ENCODE measurements around the gene SHISAL1. TPM values are rescaled to one million over a fixed set of nuclear protein-coding genes. Genes with fewer than 3 reads are reported as not detected.

The SHISAL1 gene
- polyA plus RNA-seq, 2 donors: 0.08 to 0.22 TPM

GRCh38 chr22:44203203-44203602 lies 109.5 kb downstream of the SHISAL1 start:
- H3K4me3 ChIP-seq (ENCODE audit: low read depth in 1 of 2, low read length in 2 of 2): no peak overlapping the region
- peaks cover 0 to 2% of the 10 kb centered on the region in 2 donors for H3K4me1 ChIP-seq (ENCODE audit: control insufficient read depth in 2 of 2, insufficient read depth in 2 of 2, low read length in 1 of 2)
- H3K27ac ChIP-seq (ENCODE audit: low read depth in 2 of 2, low read length in 1 of 2): no peak overlapping the region
- H3K27me3 ChIP-seq (ENCODE audit: control insufficient read depth in 1 of 2, insufficient read depth in 2 of 2, low read length in 2 of 2): no peaks in the 10 kb centered on the region
- H3K9me3 ChIP-seq (ENCODE audit: control insufficient read depth in 2 of 2, insufficient read depth in 1 of 2, low read depth in 1 of 2, low read length in 1 of 2): no peaks in the 10 kb centered on the region
- 55 to 64% methylated on average over 6 of the region's 6 CpGs for WGBS, 2 donors
- no peaks in the 10 kb centered on the region for H3K36me3 ChIP-seq (ENCODE audit: control insufficient read depth in 2 of 2, insufficient read depth in 2 of 2, low read length in 1 of 2)

- peaks cover 0 to 2% of the 10 kb centered on the region in 2 donors for H3K4me1 ChIP-seq (ENCODE audit: control insufficient read depth in 2 of 2, insufficient read depth in 2 of 2, low read length in 1 of 2)
- H3K27me3 ChIP-seq (ENCODE audit: control insufficient read depth in 1 of 2, insufficient read depth in 2 of 2, low read length in 2 of 2): no peaks in the 10 kb centered on the region
- H3K27ac ChIP-seq (ENCODE audit: low read depth in 2 of 2, low read length in 1 of 2): no peak overlapping the region
- no peaks in the 10 kb centered on the region for H3K36me3 ChIP-seq (ENCODE audit: control insufficient read depth in 2 of 2, insufficient read depth in 2 of 2, low read length in 1 of 2)
- WGBS, 2 donors: 71 to 77% methylated on average over 11 of the region's 11 CpGs
- no peak overlapping the region for H3K4me3 ChIP-seq (ENCODE audit: low read depth in 1 of 2, low read length in 2 of 2)
- no peaks in the 10 kb centered on the region for H3K9me3 ChIP-seq (ENCODE audit: control insufficient read depth in 2 of 2, insufficient read depth in 1 of 2, low read depth in 1 of 2, low read length in 1 of 2)
These were observed 110.4 kb downstream of the SHISAL1 start for GRCh38 chr22:44202261-44202789.

DNA sequence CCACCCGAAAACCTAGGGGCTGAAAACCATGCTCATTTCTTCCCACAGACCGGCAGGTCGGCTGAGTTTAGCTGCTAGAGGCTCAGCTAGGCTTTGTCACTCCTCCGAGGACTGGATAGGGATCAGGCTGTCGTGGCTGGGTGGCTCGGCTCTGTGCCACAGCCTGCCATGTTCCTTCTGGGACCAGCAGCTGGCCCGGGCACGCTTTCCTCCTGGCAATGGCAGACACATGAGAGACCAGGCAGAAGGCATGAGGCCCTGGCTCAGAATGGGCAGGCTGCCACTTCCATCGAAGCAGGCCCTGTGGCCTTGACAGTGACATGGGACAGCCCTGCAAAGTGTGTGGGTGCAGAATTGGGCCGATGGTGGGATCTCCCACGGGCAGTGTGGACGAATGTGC lies 111.1 kb downstream of the SHISAL1 start:
- no peak overlapping the region for H3K4me3 ChIP-seq (ENCODE audit: low read depth in 1 of 2, low read length in 2 of 2)
- 56 to 68% methylated on average over 12 of the region's 12 CpGs for WGBS, 2 donors
- H3K27me3 ChIP-seq (ENCODE audit: control insufficient read depth in 1 of 2, insufficient read depth in 2 of 2, low read length in 2 of 2): no peaks in the 10 kb centered on the region
- H3K27ac ChIP-seq (ENCODE audit: low read depth in 2 of 2, low read length in 1 of 2): no peak overlapping the region
- no peaks in the 10 kb centered on the region for H3K9me3 ChIP-seq (ENCODE audit: control insufficient read depth in 2 of 2, insufficient read depth in 1 of 2, low read depth in 1 of 2, low read length in 1 of 2)
- H3K36me3 ChIP-seq (ENCODE audit: control insufficient read depth in 2 of 2, insufficient read depth in 2 of 2, low read length in 1 of 2): no peaks in the 10 kb centered on the region
- peaks cover 0 to 2% of the 10 kb centered on the region in 2 donors for H3K4me1 ChIP-seq (ENCODE audit: control insufficient read depth in 2 of 2, insufficient read depth in 2 of 2, low read length in 1 of 2)

DNA sequence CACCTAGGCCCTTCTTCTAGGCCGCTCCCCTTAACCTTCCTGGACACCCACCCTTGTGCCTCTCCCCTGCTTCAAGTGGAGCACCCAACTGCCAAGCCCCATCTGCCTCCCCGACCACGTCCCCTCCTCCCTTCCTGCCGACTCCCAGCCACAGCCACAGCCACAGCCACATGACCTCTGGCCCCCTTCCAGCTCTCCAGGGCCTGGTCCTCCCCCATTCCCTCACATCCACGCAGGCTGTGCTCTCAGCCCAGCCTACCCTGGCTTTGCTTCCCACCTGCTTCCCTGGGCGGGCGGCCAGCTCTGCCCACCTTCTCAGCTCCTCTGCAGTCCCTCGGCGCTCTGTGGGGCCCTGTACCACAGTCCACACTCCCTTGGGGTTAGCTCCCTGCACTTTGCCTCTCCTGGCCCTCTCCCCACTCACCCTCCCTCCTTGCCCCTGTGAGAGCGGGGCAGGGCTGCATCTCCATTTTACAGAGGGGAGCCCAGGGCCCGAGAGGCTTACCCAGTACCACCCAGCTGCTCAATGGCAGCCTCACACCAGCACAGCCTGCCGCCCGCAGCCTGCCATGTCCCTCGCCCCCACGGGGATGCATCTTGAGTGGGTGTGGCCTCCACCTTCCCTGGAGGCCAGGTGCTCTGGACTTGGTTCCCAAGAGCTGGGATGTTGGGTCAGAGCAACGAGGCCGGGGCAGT lies 111.7 kb downstream of the SHISAL1 start:
- no peaks in the 10 kb centered on the region for H3K36me3 ChIP-seq (ENCODE audit: control insufficient read depth in 2 of 2, insufficient read depth in 2 of 2, low read length in 1 of 2)
- H3K9me3 ChIP-seq (ENCODE audit: control insufficient read depth in 2 of 2, insufficient read depth in 1 of 2, low read depth in 1 of 2, low read length in 1 of 2): no peaks in the 10 kb centered on the region
- no peaks in the 10 kb centered on the region for H3K27me3 ChIP-seq (ENCODE audit: control insufficient read depth in 1 of 2, insufficient read depth in 2 of 2, low read length in 2 of 2)
- WGBS, 2 donors: 74 to 78% methylated on average over 17 of the region's 17 CpGs
- H3K27ac ChIP-seq (ENCODE audit: low read depth in 2 of 2, low read length in 1 of 2): no peak overlapping the region
- peaks cover 0 to 2% of the 10 kb centered on the region in 2 donors for H3K4me1 ChIP-seq (ENCODE audit: control insufficient read depth in 2 of 2, insufficient read depth in 2 of 2, low read length in 1 of 2)
- no peak overlapping the region for H3K4me3 ChIP-seq (ENCODE audit: low read depth in 1 of 2, low read length in 2 of 2)

DNA sequence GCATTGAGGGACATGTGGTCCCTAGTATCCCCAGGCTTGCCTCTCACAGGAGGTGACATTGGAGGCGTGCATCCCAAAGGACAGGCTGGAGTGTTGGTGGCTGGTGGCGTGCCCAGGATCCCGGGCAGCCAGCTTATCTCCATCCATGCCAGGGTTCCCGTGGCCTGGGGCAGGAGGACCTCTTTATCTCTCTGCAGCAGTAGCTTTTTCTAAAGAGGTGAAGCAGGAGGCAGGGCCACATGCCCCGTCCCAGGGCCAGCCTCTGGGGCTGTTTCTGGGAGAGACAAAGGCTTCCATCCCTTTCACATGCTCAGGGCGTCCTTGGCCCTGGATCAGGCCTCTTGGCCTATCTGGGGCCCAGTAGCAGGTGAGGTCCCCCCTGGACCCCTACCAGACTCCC lies 112.3 kb downstream of the SHISAL1 start:
- Histone ChIP-seq H3K27me3 (ENCODE audit: control insufficient read depth in 1 of 2, insufficient read depth in 2 of 2, low read length in 2 of 2) (no peaks in the 10 kb centered on the region), H3K9me3 (ENCODE audit: control insufficient read depth in 2 of 2, insufficient read depth in 1 of 2, low read depth in 1 of 2, low read length in 1 of 2) (no peaks in the 10 kb centered on the region), H3K36me3 (ENCODE audit: control insufficient read depth in 2 of 2, insufficient read depth in 2 of 2, low read length in 1 of 2) (no peaks in the 10 kb centered on the region), H3K4me1 (ENCODE audit: control insufficient read depth in 2 of 2, insufficient read depth in 2 of 2, low read length in 1 of 2) (peaks cover 0 to 2% of the 10 kb centered on the region in 2 donors), H3K4me3 (ENCODE audit: low read depth in 1 of 2, low read length in 2 of 2) (no peak overlapping the region), H3K27ac (ENCODE audit: low read depth in 2 of 2, low read length in 1 of 2) (no peak overlapping the region)
- 88 to 95% methylated on average over 6 of the region's 6 CpGs for WGBS, 2 donors

- H3K4me3 ChIP-seq (ENCODE audit: low read depth in 1 of 2, low read length in 2 of 2): no peak overlapping the region
- peaks cover 0 to 2% of the 10 kb centered on the region in 2 donors for H3K4me1 ChIP-seq (ENCODE audit: control insufficient read depth in 2 of 2, insufficient read depth in 2 of 2, low read length in 1 of 2)
- no peak overlapping the region for H3K27ac ChIP-seq (ENCODE audit: low read depth in 2 of 2, low read length in 1 of 2)
- no peaks in the 10 kb centered on the region for H3K36me3 ChIP-seq (ENCODE audit: control insufficient read depth in 2 of 2, insufficient read depth in 2 of 2, low read length in 1 of 2)
- no peaks in the 10 kb centered on the region for H3K9me3 ChIP-seq (ENCODE audit: control insufficient read depth in 2 of 2, insufficient read depth in 1 of 2, low read depth in 1 of 2, low read length in 1 of 2)
- 87 to 92% methylated on average over 5 of the region's 5 CpGs for WGBS, 2 donors
- H3K27me3 ChIP-seq (ENCODE audit: control insufficient read depth in 1 of 2, insufficient read depth in 2 of 2, low read length in 2 of 2): no peaks in the 10 kb centered on the region
These were observed 112.9 kb downstream of the SHISAL1 start for GRCh38 chr22:44199866-44200265.

DNA sequence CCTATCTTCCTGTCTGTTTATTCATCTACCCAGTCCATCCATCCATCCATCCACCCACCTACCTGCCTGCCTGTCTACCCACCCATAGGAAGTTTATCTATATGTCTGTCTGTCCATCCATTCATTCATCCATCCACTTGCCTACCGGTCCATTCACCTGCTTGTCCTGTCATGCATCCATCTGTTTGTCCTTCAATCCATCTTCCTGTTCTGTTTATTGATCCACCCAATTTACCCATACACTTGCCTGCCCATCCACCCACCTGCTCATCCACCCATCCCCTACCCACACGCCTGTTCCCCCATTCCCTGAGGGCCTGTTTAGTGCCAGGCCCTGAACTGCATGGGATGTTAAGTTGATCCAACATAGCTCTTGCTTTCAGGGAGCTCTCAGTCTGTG lies 113.6 kb downstream of the SHISAL1 start:
- WGBS, 2 donors: 77 to 82% methylated on average over 2 of the region's 2 CpGs
- H3K27me3 ChIP-seq (ENCODE audit: control insufficient read depth in 1 of 2, insufficient read depth in 2 of 2, low read length in 2 of 2): no peaks in the 10 kb centered on the region

GRCh38 chr22:44197271-44197670 lies 115.5 kb downstream of the SHISAL1 start:
- no peaks in the 10 kb centered on the region for H3K36me3 ChIP-seq (ENCODE audit: control insufficient read depth in 2 of 2, insufficient read depth in 2 of 2, low read length in 1 of 2)
- H3K27me3 ChIP-seq (ENCODE audit: control insufficient read depth in 1 of 2, insufficient read depth in 2 of 2, low read length in 2 of 2): no peaks in the 10 kb centered on the region
- 81 to 91% methylated on average over 2 of the region's 2 CpGs for WGBS, 2 donors
- H3K27ac ChIP-seq (ENCODE audit: low read depth in 2 of 2, low read length in 1 of 2): no peak overlapping the region
- H3K9me3 ChIP-seq (ENCODE audit: control insufficient read depth in 2 of 2, insufficient read depth in 1 of 2, low read depth in 1 of 2, low read length in 1 of 2): peaks cover 0 to 3% of the 10 kb centered on the region in 2 donors
- H3K4me3 ChIP-seq (ENCODE audit: low read depth in 1 of 2, low read length in 2 of 2): no peak overlapping the region
- peaks cover 0 to 3% of the 10 kb centered on the region in 2 donors for H3K4me1 ChIP-seq (ENCODE audit: control insufficient read depth in 2 of 2, insufficient read depth in 2 of 2, low read length in 1 of 2)

More for the DNA sequence above, 113.6 kb downstream of the SHISAL1 start:
- no peaks in the 10 kb centered on the region for H3K4me1 ChIP-seq (ENCODE audit: control insufficient read depth in 2 of 2, insufficient read depth in 2 of 2, low read length in 1 of 2)
- H3K27ac ChIP-seq (ENCODE audit: low read depth in 2 of 2, low read length in 1 of 2): no peak overlapping the region
- no peak overlapping the region for H3K4me3 ChIP-seq (ENCODE audit: low read depth in 1 of 2, low read length in 2 of 2)
- H3K9me3 ChIP-seq (ENCODE audit: control insufficient read depth in 2 of 2, insufficient read depth in 1 of 2, low read depth in 1 of 2, low read length in 1 of 2): no peaks in the 10 kb centered on the region
- no peaks in the 10 kb centered on the region for H3K36me3 ChIP-seq (ENCODE audit: control insufficient read depth in 2 of 2, insufficient read depth in 2 of 2, low read length in 1 of 2)

DNA sequence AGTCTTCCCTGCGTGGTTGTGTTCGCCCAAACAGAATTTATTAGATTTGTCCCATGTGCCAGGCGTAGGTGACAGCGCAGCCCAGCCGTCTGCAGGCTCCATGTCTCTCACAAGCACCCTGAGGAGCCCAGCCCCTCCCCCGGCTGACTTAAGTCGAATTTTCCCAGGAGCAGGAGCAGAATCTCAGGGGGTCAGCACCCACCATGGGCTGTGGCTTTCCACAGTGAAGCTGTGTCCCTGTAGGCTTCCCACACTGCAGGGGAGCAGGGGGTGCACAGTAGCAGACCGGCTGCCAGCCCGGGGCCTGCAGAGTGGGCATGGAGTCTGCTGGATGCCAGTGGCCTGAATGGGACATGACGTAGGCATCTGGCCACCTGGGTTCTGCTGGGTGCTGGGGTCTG lies 116.0 kb downstream of the SHISAL1 start:
- Histone ChIP-seq H3K9me3 (ENCODE audit: control insufficient read depth in 2 of 2, insufficient read depth in 1 of 2, low read depth in 1 of 2, low read length in 1 of 2) (peaks cover 0 to 3% of the 10 kb centered on the region in 2 donors), H3K27ac (ENCODE audit: low read depth in 2 of 2, low read length in 1 of 2) (no peak overlapping the region), H3K4me1 (ENCODE audit: control insufficient read depth in 2 of 2, insufficient read depth in 2 of 2, low read length in 1 of 2) (peaks cover 0 to 3% of the 10 kb centered on the region in 2 donors), H3K27me3 (ENCODE audit: control insufficient read depth in 1 of 2, insufficient read depth in 2 of 2, low read length in 2 of 2) (no peaks in the 10 kb centered on the region), H3K36me3 (ENCODE audit: control insufficient read depth in 2 of 2, insufficient read depth in 2 of 2, low read length in 1 of 2) (no peaks in the 10 kb centered on the region), H3K4me3 (ENCODE audit: low read depth in 1 of 2, low read length in 2 of 2) (no peak overlapping the region)
- 76 to 82% methylated on average over 10 of the region's 10 CpGs for WGBS, 2 donors

DNA sequence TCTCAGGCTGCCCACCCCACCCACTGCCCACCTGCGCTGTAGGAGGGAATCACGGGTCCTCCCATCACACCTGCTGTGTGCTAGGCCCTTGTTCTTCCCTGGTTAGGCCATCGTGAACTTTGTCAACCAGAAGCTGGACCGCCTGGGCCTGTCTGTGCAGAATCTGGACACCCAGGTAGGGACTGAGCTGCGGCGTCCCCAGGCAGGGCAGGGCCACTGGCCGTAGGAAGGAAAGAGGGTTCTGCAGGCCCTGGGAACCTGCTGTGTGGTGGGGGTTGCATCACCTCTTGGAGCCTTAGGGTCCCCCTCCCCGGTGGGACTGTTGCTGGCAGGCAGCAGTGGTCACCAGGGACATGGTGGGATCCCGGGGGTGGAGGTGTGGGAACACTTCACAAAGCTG lies 116.5 kb downstream of the SHISAL1 start:
- H3K4me3 ChIP-seq (ENCODE audit: low read depth in 1 of 2, low read length in 2 of 2): no peak overlapping the region
- no peaks in the 10 kb centered on the region for H3K27me3 ChIP-seq (ENCODE audit: control insufficient read depth in 1 of 2, insufficient read depth in 2 of 2, low read length in 2 of 2)
- no peaks in the 10 kb centered on the region for H3K36me3 ChIP-seq (ENCODE audit: control insufficient read depth in 2 of 2, insufficient read depth in 2 of 2, low read length in 1 of 2)
- WGBS, 2 donors: 45 to 46% methylated on average over 9 of the region's 9 CpGs
- H3K9me3 ChIP-seq (ENCODE audit: control insufficient read depth in 2 of 2, insufficient read depth in 1 of 2, low read depth in 1 of 2, low read length in 1 of 2): peaks cover 0 to 3% of the 10 kb centered on the region in 2 donors
- H3K4me1 ChIP-seq (ENCODE audit: control insufficient read depth in 2 of 2, insufficient read depth in 2 of 2, low read length in 1 of 2): peaks cover 0 to 3% of the 10 kb centered on the region in 2 donors
- H3K27ac ChIP-seq (ENCODE audit: low read depth in 2 of 2, low read length in 1 of 2): no peak overlapping the region

Measured in esophagus (tissue), 2 donors.